NCI-H510A (cell line): ENCODE results near the gene MC1R.
"Not testable (repeated sequence)": the region's sequence is repeated elsewhere in the genome, so short reads cannot be mapped to it uniquely, and the experiment has no call there.

Source experiments
- DNase-seq: peaks from one replicate; lab custom pipeline; 2025; lab: John Stamatoyannopoulos, UW

The MC1R gene

GRCh38 chr16:89918453-89919347 lies at the start of gene MC1R:
Gene MC1R (plus strand): TSS chr16:89918862. CDS start chr16:89919259, 397 bp downstream.
- no peak for DNase-seq

GRCh38 chr16:89869911-89870310 lies 48.8 kb upstream of the MC1R start:
- DNase-seq: no peak

- DNase-seq: no peak
These were observed 48.2 kb upstream of the MC1R start for GRCh38 chr16:89870440-89870839.

- DNase-seq: no peak
These were observed 46.8 kb upstream of the MC1R start for GRCh38 chr16:89871895-89872294.

- no peak for DNase-seq
These were observed 45.3 kb upstream of the MC1R start, which contains the start of gene TCF25 for GRCh38 chr16:89873109-89873971. Gene TCF25 (plus strand): TSS chr16:89873592. CDS start chr16:89873668, 76 bp downstream.

GRCh38 chr16:89873972-89874689 lies 44.5 kb upstream of the MC1R start:
- DNase-seq: no peak

GRCh38 chr16:89879123-89879522 lies 39.5 kb upstream of the MC1R start:
- DNase-seq: not testable (repeated sequence)

- no peak for DNase-seq
These were observed 37.9 kb upstream of the MC1R start for GRCh38 chr16:89880477-89881367.

GRCh38 chr16:89881368-89881730 lies 37.3 kb upstream of the MC1R start:
- no peak for DNase-seq

GRCh38 chr16:89883346-89884040 lies 35.2 kb upstream of the MC1R start:
- DNase-seq: no peak

- DNase-seq: no peak
These were observed 34.6 kb upstream of the MC1R start for GRCh38 chr16:89884041-89884421.

GRCh38 chr16:89887243-89887642 lies 31.4 kb upstream of the MC1R start:
- DNase-seq: no peak

- no peak for DNase-seq
These were observed 28.5 kb upstream of the MC1R start for GRCh38 chr16:89890200-89890599.

- no peak for DNase-seq
These were observed 27.6 kb upstream of the MC1R start for GRCh38 chr16:89890886-89891657.

GRCh38 chr16:89892055-89892630 lies 26.5 kb upstream of the MC1R start:
- no peak for DNase-seq

- DNase-seq: no peak
These were observed 26.0 kb upstream of the MC1R start for GRCh38 chr16:89892635-89893034.

- DNase-seq: no peak
These were observed 24.8 kb upstream of the MC1R start for GRCh38 chr16:89893642-89894548.
